B cell (primary cell): ENCODE data around the gene CTXND1. TPM values are rescaled to one million over a fixed set of nuclear protein-coding genes. Genes with fewer than 3 reads are reported as not detected.

Experiments used
- ATAC-seq: fragments of 200-7000 bp; cut with Tn5 transposase; one replicate; pipeline ENCODE4 v1.10.0; 2021; ENCODE audit warnings: low read depth, mild to moderate bottlenecking, moderate number of reproducible peaks, moderate library complexity
- CTCF ChIA-PET: fragments of 350-600 bp; sonication (Branson Sonifier 250); formaldehyde crosslinking; loops from one replicate; lab custom pipeline; 2021; ENCODE audit warnings: antibody characterized with exemption, inconsistent platforms; lab: Charles Lee
- POLR2A ChIA-PET: fragments of 350-600 bp; sonication (Branson Sonifier 250); formaldehyde crosslinking; loops from one replicate; lab custom pipeline; 2021; ENCODE audit warnings: antibody characterized with exemption; lab: Charles Lee
- DNase-seq: peaks from one replicate; pipeline ENCODE4 v3.0.0; 2013
- H2AFZ ChIP-seq: 2 replicates; pipeline ENCODE4 v1.6.1; 2012; ENCODE audit warnings: mild to moderate bottlenecking, low read depth, low read length; ENCODE audit not compliant: insufficient read depth, poor library complexity, severe bottlenecking
- H3K27ac ChIP-seq, 2 donors: 1 replicate in 1 of 2; 2 replicates in 1 of 2; pipeline ENCODE4 v1.5.1; 2012 to 2013; ENCODE audit warnings: low read length in 2 of 2, mild to moderate bottlenecking in 2 of 2, moderate library complexity in 1 of 2
- H3K27me3 ChIP-seq, 4 experiments: fragments of 200-600 bp in 1 of 4; sonication (generic) in 1 of 4; replicated peaks in 1 of 4; 1 replicate in 2 of 4; 2 replicates in 2 of 4; pipeline versions ENCODE4 v1.6.1 to v1.7.0; 2013 to 2016; ENCODE audit warnings: low read length in 3 of 4, mild to moderate bottlenecking in 2 of 4, mixed read lengths in 1 of 4, moderate library complexity in 1 of 4; ENCODE audit not compliant: insufficient read depth in 4 of 4, control insufficient read depth in 3 of 4; ENCODE audit errors: control extremely low read depth in 1 of 4
- H3K36me3 ChIP-seq, 2 experiments: replicated peaks in 1 of 2; 1 replicate in 1 of 2; 2 replicates in 1 of 2; pipeline versions ENCODE4 v1.6.1 to v1.7.1; 2013; ENCODE audit warnings: low read length in 1 of 2; ENCODE audit not compliant: insufficient read depth in 2 of 2, control insufficient read depth in 1 of 2; ENCODE audit errors: control extremely low read depth in 1 of 2, extremely low read depth in 1 of 2
- H3K4me1 ChIP-seq, 2 donors: fragments of 200-600 bp in 1 of 2; sonication (generic) in 1 of 2; 1 replicate in 1 of 2; 2 replicates in 1 of 2; pipeline versions ENCODE4 v1.5.1 to v1.6.1; 2013 to 2017; ENCODE audit warnings: low read length in 2 of 2; ENCODE audit not compliant: control insufficient read depth in 2 of 2, insufficient read depth in 2 of 2
- H3K4me2 ChIP-seq: replicated peaks from 2 replicates; pipeline ENCODE3; 2012; ENCODE audit warnings: mild to moderate bottlenecking, low read depth, low read length; ENCODE audit not compliant: poor library complexity, severe bottlenecking
- H3K4me3 ChIP-seq, 5 experiments: fragments of 200-600 bp in 1 of 5; sonication (generic) in 1 of 5; 1 replicate in 3 of 5; 2 replicates in 2 of 5; pipeline versions ENCODE4 v1.5.1 to v1.7.0; 2011 to 2016; ENCODE audit warnings: low read length in 4 of 5, mild to moderate bottlenecking in 4 of 5, low read depth in 2 of 5, control low read depth in 1 of 5, moderate library complexity in 1 of 5; ENCODE audit not compliant: insufficient read depth in 1 of 5; ENCODE audit errors: control extremely low read depth in 1 of 5, extremely low read depth in 1 of 5
- H3K79me2 ChIP-seq: fragments of 200-600 bp; sonication (generic); one replicate; pipeline ENCODE4 v1.6.0; 2016; ENCODE audit warnings: low read length; ENCODE audit not compliant: control insufficient read depth, insufficient read depth
- H3K9ac ChIP-seq: fragments of 200-600 bp; sonication (generic); 2 replicates; pipeline ENCODE4 v1.6.1; 2017; ENCODE audit warnings: mild to moderate bottlenecking, low read length, moderate library complexity
- H3K9me3 ChIP-seq, 3 donors: one replicate each; pipeline versions ENCODE4 v1.6.1 to v1.7.1; 2013; ENCODE audit warnings: low read length in 2 of 3; ENCODE audit not compliant: control insufficient read depth in 2 of 3, insufficient read depth in 1 of 3; ENCODE audit errors: control extremely low read depth in 1 of 3
- H4K20me1 ChIP-seq: 2 replicates; pipeline ENCODE4 v1.6.0; 2012; ENCODE audit warnings: mild to moderate bottlenecking, low read length; ENCODE audit not compliant: insufficient read depth, control insufficient read depth, poor library complexity, severe bottlenecking
- H3K27ac Mint-ChIP-seq: one replicate; pipeline ENCODE4 v1.8.0; 2021; ENCODE audit warnings: mixed read lengths
- H3K27me3 Mint-ChIP-seq: one replicate; pipeline ENCODE4 v1.8.0; 2021; ENCODE audit warnings: mixed read lengths
- H3K4me1 Mint-ChIP-seq: one replicate; pipeline ENCODE4 v1.8.0; 2021; ENCODE audit warnings: mixed read lengths
- H3K4me3 Mint-ChIP-seq: one replicate; pipeline ENCODE4 v1.8.0; 2021; ENCODE audit warnings: mixed read lengths
- H3K9me3 Mint-ChIP-seq: one replicate; pipeline ENCODE4 v1.8.0; 2022; ENCODE audit warnings: mixed read lengths; ENCODE audit not compliant: insufficient read depth
- CTCF ChIP-seq: fragments of 200-600 bp; IDR thresholded peaks from one replicate; pipeline ENCODE4 v1.8.0; 2022; ENCODE audit warnings: antibody characterized with exemption, mild to moderate bottlenecking
- EZH2 ChIP-seq: IDR thresholded peaks from 2 replicates; pipeline ENCODE4 v1.6.1; 2012; ENCODE audit warnings: borderline replicate concordance, low read depth, mild to moderate bottlenecking, moderate library complexity, low read length; ENCODE audit not compliant: insufficient read depth, poor library complexity, severe bottlenecking
- WGBS: methylation state at CpG from one replicate; pipeline ENCODE4 v1.1.5; 2013; ENCODE audit warnings: missing lambda C conversion rate; ENCODE audit not compliant: insufficient coverage; 5-methylcytosine and 5-hydroxymethylcytosine counted together
- intact Hi-C: fragments of 100-400 bp; cut with micrococcal nuclease; formaldehyde crosslinking; loops from one replicate; pipeline ENCODE4 v1.10.0; 2022
- polyA plus RNA-seq: library from polyadenylated mRNA; depleted of rRNA; stranded (reverse); fragments of >200 nt; gene quantifications from 2 replicates; pipeline ENCODE4 v1.2.3, GENCODE V29; 2012
- total RNA-seq, 2 donors: library from RNA; stranded (reverse); fragments of 120-200 nt in 1 of 2; gene quantifications; 1 replicate in 1 of 2; 2 replicates in 1 of 2; pipeline versions ENCODE4 v1.2.3 to v1.2.4, GENCODE V29; 2013 to 2022

The CTXND1 gene
- total and polyA plus RNA-seq, 2 donors (not counting 1 experiment from before 2014, with no cell fraction given): not detected

- 0% methylated on average over 2 of the region's 3 CpGs for whole genome bisulfite sequencing
These were observed 9.2 kb downstream of the CTXND1 start for GRCh38 chr15:80242802-80243201.

More at GRCh38 chr15:80242802-80243201, 9.2 kb downstream of the CTXND1 start:
- Mint-ChIP-seq H3K9me3 (no peaks in the 10 kb centered on the region), H3K27me3 (peaks cover 36% of the 10 kb centered on the region), H3K4me3 (no peak overlapping the region), H3K27ac (no peak overlapping the region), H3K4me1 (peaks cover 5% of the 10 kb centered on the region)
- intact Hi-C loops: no loop called here
- Histone ChIP-seq H3K27ac (no peak overlapping the region), H3K27me3 (peaks cover 0 to 10% (median 2%) of the 10 kb centered on the region in 4 experiments), H2AFZ (no peak overlapping the region), H3K9me3 (peaks cover 0 to 5% (median 0%) of the 10 kb centered on the region in 3 donors), H3K4me3 (no peak overlapping the region), H4K20me1 (no peaks in the 10 kb centered on the region), H3K4me2 (no peak overlapping the region), H3K36me3 (no peaks in the 10 kb centered on the region), H3K4me1 (no peaks in the 10 kb centered on the region), H3K9ac (no peak overlapping the region), H3K79me2 (no peaks in the 10 kb centered on the region)
- no peak for DNase-seq
- ChIA-PET POLR2A (no interaction called here), CTCF (interaction anchor here (1.3 kb wide), 1 partner anchor 10 kb away, joined by 3 read pairs; no protein-coding TSS in a partner anchor)
- no peak for ATAC-seq
- TF ChIP-seq EZH2: no peak
- no peak for TF ChIP-seq CTCF
